GM19397 (cell line): ENCODE results near the gene TIPARP.
"Not testable (repeated sequence)": the region's sequence is repeated elsewhere in the genome, so short reads cannot be mapped to it uniquely, and the experiment has no call there.

ENCODE experiments used
- ATAC-seq: cut with Tn5 transposase; IDR thresholded peaks from one replicate; pipeline ENCODE4 v1.9.1; 2021; ENCODE audit warnings: mild to moderate bottlenecking, moderate library complexity; ENCODE audit not compliant: unreplicated experiment

Gene TIPARP

DNA sequence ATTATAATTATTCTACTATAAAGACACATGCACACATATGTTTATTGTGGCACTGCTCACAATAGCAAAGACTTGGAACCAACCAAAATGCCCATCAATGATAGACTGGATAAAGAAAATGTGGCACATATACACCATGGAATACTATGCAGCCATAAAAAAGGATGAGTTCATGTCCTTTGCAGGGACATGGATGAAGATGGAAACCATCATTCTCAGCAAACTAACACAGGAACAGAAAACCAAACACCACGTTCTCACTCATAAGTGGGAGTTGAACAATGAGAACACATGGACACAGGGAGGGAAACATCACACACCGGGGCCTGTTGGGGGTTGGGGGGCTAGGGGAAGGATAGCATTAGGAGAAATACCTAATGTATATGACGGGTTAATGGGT, 62.7 kb downstream of the TIPARP start:
- not testable (repeated sequence) for ATAC-seq

DNA sequence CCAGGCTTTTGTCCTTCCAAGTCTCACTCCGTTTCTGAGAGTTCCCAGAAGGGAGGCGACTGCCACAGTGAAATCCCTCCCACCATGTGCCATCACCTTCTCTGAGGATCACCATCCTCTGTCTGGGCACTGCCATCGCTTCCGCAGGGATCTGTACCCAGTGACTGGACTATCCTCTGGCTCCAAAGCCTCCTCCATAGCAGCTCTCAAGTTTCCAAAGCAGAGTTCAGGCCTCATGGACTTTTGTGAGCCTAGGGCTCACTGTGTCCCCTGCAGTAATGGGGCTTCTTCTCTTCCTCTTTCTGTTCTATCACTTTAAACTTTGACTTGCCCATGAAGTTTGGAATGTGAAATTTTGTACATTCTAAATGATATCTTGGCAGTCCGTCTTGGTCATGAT, 63.9 kb downstream of the TIPARP start:
- no peak for ATAC-seq

DNA sequence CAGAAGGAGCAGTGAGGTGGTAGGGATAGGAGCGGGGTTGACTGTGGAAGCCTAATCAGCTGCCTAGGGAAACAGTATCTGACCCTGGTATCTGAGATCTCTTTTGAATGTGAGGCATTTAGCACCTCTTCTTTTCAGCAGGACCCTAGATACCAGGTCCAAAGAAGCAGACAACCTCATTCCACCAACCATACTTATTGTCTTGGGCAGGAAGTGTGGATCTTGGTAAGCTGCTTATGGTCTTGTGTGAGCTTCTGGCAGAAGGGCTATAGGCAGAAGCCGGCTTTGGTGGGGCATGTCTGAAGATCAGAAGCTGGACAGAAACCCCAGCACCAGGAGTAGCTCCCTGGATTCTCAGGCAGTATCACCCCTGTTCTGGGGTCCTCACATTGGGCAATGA, 65.6 kb downstream of the TIPARP start:
- ATAC-seq: no peak

DNA sequence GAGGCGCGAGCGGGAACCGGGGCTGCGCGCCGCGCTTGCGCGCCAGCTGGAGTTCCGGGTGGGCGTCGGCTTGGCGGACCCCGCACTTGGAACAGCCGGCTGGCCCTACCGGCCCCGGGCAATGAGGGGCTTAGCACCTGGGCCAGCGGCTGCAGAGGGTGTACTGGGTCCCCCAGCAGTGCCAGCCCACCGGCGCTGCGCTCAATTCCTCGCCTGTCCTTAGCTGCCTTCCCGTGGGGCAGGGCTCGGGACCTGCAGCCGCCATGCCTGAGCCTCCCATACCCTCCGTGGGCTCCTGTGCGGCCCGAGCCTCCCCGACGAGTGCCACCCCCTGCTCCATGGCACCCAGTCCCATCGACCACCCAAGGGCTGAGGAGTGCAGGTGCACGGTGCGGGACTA, 66.2 kb downstream of the TIPARP start:
- ATAC-seq: not testable (repeated sequence)

DNA sequence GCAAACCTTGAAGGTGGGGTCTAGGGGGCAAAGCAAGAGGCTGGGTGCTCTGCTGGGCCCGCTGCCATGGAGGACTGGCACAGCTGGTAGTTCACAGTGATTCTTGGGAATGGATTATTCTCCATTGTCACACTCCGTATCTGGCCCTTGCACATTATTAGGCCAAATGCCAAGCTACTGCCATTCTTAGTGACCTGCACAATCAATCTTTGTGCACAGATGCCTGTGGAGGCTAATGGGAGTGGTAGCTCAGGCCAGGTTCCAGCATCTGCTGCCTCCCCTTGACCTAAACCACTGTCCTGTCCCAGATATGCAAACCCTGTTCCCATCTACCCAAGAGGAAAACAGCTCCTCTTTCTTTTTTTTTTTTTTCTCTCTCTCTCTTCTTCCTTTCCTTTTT, 67.5 kb downstream of the TIPARP start:
- no peak for ATAC-seq

DNA sequence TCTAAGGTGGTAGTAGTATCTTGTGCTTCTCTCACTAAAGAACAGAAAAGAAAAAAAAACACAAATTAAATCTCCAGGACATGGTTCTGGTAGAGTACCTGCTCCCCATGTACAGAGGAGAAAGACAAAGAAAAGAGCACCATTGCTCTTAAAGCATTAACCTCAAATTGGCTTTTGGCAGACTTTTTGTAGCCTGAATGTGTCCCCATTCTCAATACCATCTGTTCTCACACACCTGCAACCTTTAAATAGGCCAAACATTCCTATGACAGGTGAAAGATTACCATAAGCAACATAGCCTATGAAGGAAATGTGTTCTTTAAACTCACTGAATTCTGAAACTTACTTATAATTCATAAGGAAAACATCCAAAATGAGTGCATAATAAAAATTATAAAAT, 68.0 kb downstream of the TIPARP start:
- ATAC-seq: no peak

DNA sequence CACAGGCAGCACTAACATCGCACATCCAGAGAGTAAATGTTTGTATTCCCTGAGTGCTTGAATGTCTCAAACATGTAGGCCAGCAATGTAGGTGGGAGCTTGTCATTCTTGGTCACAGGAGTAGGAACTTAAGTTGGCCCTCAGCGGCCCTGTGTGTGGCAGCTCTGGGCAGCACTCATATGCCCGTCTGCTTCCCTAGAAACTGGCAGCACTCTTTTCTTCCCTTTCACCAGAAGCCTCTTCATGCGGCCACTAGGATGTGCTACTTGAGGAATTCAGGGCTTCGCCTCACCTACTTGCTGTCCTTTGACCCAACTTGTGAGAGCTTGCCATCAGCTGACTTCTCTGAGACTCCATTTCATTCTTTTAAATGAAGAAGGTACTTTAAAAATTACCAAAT, 69.5 kb downstream of the TIPARP start:
- ATAC-seq: no peak

DNA sequence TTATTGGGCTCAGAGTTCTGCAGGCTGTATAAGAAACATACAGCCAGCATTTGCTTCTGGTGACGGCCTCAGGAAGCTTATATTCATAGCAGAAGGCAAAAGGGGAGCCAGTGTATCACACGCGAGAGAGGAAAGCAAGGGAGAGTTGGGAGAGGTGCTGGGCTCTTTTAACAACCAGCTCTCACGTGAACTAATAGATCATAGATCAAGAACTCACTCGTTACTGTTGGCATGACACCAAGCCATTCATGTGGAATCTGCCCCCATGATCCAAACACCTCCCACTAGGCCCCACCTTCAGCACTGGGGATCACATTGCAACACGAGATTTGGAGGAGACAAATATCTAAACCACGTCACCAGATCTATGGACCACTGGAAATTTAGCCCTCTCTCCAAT, 70.2 kb downstream of the TIPARP start:
- ATAC-seq: no peak

DNA sequence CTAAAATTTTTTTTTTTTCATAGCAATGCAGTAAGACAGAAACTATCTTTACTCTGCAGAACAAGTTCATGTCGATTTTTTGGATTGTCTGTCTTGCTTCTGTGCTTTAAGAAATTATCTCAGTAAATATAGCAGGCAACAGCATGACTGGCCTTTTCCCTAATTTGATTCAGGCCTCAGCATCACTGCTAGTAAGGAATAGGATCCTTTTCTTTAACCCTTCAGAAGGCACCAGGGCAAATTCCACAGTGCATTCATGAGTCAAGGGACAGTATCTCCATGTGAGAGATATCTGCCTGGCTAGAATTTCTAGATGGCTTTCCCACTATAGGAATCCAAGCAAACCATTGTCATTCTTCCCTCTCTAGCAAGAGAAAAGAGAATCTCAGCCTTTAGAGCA, 71.4 kb downstream of the TIPARP start:
- no peak for ATAC-seq

DNA sequence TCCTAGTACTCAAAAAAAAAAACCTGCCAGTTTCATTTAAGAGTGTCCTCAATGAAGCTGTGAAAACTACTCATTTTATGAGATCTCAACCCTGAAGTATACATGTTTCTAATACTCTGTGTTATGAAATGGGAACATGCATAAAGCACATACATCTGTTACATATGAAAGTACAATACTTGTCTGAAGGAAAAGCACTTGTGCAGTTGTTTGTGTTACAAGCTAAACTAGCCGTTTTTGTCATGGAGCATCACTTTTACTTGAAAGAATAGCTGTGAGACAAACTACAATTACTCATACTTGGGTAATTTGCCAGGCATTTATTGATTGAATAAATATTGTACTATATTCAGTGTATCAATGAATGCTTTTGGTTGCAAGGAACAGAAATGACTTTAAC, 72.7 kb downstream of the TIPARP start:
- ATAC-seq: no peak

DNA sequence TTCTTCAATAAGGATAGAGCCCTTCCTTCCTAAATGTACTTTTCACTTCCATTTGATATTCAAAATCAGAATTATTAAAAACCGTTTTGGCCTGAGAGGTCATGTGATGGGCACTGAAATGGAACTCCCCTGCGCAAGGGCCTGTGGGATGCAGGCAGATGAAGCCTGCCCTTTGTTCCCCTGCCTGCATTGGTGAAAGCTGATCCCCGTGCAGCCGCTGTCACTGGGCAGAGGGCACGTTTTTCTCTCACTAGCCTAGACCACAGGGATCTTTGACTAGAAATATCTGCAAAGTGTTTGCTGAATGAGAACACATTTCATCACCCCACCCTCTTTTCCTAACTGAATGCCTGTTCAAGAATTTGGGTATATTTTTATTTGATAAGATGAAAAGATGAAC, 74.9 kb downstream of the TIPARP start:
- ATAC-seq: no peak

DNA sequence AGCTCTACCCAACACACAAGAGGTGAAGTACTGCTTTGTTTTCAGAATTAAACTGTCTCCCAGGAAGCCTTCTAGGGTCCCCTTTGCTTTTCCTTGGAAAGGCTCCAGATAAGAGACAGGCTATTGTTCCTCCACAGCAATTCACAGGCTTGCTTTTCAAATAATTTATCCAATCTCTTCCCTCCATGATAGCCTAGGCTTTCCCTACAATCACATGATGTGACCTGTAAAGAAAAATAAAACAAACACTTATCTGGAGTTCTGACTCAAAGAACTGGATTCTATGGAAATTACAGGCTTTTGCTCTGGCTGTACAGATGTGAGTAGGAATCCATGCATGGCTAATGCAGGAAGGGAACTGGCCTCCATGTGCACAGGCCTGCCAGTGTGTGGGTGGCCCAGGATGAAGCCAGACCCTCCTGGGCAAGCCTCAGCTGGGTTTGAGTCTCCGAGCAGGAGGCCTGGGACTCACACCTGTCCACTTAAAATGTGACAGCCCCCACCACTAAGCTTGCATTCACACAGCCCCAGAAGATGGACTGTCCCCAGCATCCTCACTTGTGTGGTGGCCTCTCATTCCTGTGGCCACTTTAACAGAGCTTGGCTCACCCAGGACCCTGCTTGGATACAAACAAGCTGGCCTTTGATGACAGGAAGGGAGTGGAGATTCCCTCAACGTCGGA, 75.9 kb downstream of the TIPARP start:
- no peak for ATAC-seq

DNA sequence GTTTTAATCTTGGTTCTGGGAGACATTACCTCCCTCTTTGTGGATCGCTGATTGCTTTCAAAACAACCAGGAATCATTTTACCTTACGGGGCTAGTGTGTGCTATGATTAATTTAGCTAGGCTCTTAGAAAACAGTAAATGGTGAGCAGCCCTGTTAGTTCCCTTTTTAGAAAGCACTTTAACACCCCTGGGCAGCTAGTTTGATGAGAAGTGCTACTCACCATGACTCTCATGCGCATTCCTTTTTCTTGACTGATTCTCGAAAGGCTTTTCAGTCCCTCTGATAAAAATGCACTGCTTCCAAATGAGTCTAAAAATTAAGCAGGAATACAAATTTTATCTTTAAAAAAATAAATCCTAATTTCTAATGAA, 76.5 kb downstream of the TIPARP start:
- no peak for ATAC-seq

DNA sequence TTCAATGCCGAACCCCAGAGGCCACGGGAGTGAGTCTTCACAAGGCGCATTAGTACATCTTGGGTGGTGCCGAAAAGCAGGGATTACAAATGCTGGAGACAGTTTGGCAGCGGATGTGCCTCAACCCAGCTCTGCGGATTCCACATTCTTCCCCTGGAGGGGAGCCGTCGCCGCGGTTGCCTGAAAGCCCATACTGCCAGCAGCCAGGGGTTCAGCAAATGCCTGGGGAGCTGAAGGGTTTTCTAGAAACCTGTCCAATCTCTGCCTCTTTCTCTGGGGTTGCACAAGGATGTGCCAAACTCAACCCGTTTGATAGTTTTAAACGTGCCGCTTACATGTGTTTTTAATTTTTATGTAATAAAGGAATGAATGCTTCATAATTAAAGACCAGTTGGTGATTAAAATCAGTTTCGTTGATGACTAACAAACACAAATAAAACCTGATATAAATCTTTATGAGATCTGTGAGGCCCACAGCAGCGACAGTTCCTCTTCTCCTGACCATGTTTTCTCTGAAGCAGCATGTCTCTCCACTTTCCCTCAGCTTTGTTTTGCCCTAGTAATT, 77.2 kb downstream of the TIPARP start:
- no peak for ATAC-seq
